Heart left ventricle (tissue), 16 donors: ENCODE data around the gene CNTN5. TPM values are rescaled to one million over a fixed set of nuclear protein-coding genes. Genes with fewer than 3 reads are reported as not detected.

ENCODE experiments used
- ATAC-seq, 4 donors: fragments of 200-7000 bp; cut with Tn5 transposase; one replicate each; pipeline ENCODE4 v1.9.1; 2020 to 2022; ENCODE audit warnings: moderate library complexity in 4 of 4, mild to moderate bottlenecking in 3 of 4, moderate number of reproducible peaks in 1 of 4
- DNase-seq, 5 donors: peaks; one replicate each; pipeline ENCODE4 v3.0.0-alpha.2; 2020
- H3K27ac ChIP-seq, 12 donors: fragments of 200-600 bp; sonication (generic) in 4 of 12; one replicate each; pipeline versions ENCODE4 v1.5.0 to v1.8.0; 2016 to 2022; ENCODE audit warnings: mild to moderate bottlenecking in 2 of 12
- H3K27me3 ChIP-seq, 9 donors: fragments of 200-600 bp; sonication (generic) in 2 of 9; one replicate each; pipeline versions ENCODE4 v1.5.1 to v1.8.0; 2016 to 2022; ENCODE audit warnings: mild to moderate bottlenecking in 3 of 9
- H3K36me3 ChIP-seq, 9 donors: fragments of 200-600 bp; sonication (generic) in 2 of 9; one replicate each; pipeline versions ENCODE4 v1.5.0 to v1.8.0; 2018 to 2022; ENCODE audit warnings: mild to moderate bottlenecking in 2 of 9
- H3K4me1 ChIP-seq, 12 donors: fragments of 200-600 bp; sonication (generic) in 4 of 12; one replicate each; pipeline versions ENCODE4 v1.5.0 to v1.8.0; 2016 to 2022; ENCODE audit warnings: mild to moderate bottlenecking in 3 of 12
- H3K4me3 ChIP-seq, 12 donors: fragments of 200-600 bp; sonication (generic) in 4 of 12; one replicate each; pipeline versions ENCODE4 v1.5.0 to v1.8.0; 2017 to 2022; ENCODE audit warnings: mild to moderate bottlenecking in 9 of 12, moderate library complexity in 4 of 12
- H3K9me3 ChIP-seq, 12 donors: fragments of 200-600 bp; sonication (generic) in 4 of 12; one replicate each; pipeline versions ENCODE4 v1.5.0 to v1.8.0; 2016 to 2022; ENCODE audit warnings: mild to moderate bottlenecking in 1 of 12
- POLR2A ChIP-seq, 2 donors: fragments of 450-650 bp; IDR thresholded peaks; one replicate each; pipeline ENCODE4 v1.6.1; 2017; ENCODE audit warnings: antibody characterized with exemption in 2 of 2, mild to moderate bottlenecking in 2 of 2, moderate library complexity in 2 of 2
- WGBS, 4 donors: extraction: QIAGEN DNeasy Blood & Tissue Kit in 2 of 4; methylation state at CpG; one replicate each; pipeline versions ENCODE4 v1.1.5 to v1.1.7; 2013 to 2018; 5-methylcytosine and 5-hydroxymethylcytosine counted together
- intact Hi-C, 10 donors: fragments of 100-400 bp; cut with DNase I; formaldehyde crosslinking; loops; one replicate each; pipeline versions ENCODE4 v1.11.1 to v1.14.2; 2022
- polyA plus RNA-seq, 2 donors: library from polyadenylated mRNA; stranded (reverse); fragments of 200-250 nt; gene quantifications; one replicate each; pipeline ENCODE4 v1.2.3, GENCODE V29; 2013
- total RNA-seq, 9 donors: library from RNA; depleted of rRNA in 2 of 9; stranded (reverse); fragments of >200 nt in 2 of 9; fragmentation: NEBNext Ultra II Directional in 3 of 9; extraction: Animal tissue kit (Norgen Biotek cat#: 25700) in 3 of 9; gene quantifications; one replicate each; pipeline versions ENCODE4 v1.1.0 to v1.2.4, GENCODE V29; 2016 to 2023
- TF ChIP-seq, protein P1 (sequence below), 12 donors: fragments of 200-600 bp; sonication (generic) in 4 of 12; IDR thresholded peaks; one replicate each; pipeline versions ENCODE4 v1.5.0 to v1.8.0; 2018 to 2022; ENCODE audit warnings: antibody characterized with exemption in 12 of 12, mild to moderate bottlenecking in 5 of 12
- donor health status: ischemic (EF 13 %, LVEDD 7.1; RV severe dilation, severe dysfunction).
- donor health status: healthy with polysubstance abuse.
- donor health status: DM: no; HTN: yes; CAD: no.
- donor health status: DM: no; HTN: no; CAD: no.
- donor health status: ischemic (EF 25% LVEDD 6.9; RV normal size, moderate dysfunction).
- donor health status: ischemic (EF 25% LVEDD 5.7; RV mildly dilated, moderate dysfunction).
- donor health status: healthy.
- donor health status: DM: yes; HTN: yes; CAD: no.
- donor health status: ischemic (EF 35%, LVEDD 5.7; RV mildly dilated, moderate dysfunction).
- donor health status: nonischemic (EF 11% LVEDD 7.7; RV severe dilation, severe dysfunction).
- donor health status: DM: yes; HTN: yes; CAD: no.
- donor health status: PGD.
- donor health status: ischemic (EF 29% LVEDD 5.4; RV normal size, mild dysfunction).
- donor health status: nonischemic (EF 23%, LVEDD 6.1; RV moderate dilation, normal function).

The CNTN5 gene
- total and polyA plus RNA-seq, 11 donors: 0.11 to 0.16 TPM; not detected in 9

DNA sequence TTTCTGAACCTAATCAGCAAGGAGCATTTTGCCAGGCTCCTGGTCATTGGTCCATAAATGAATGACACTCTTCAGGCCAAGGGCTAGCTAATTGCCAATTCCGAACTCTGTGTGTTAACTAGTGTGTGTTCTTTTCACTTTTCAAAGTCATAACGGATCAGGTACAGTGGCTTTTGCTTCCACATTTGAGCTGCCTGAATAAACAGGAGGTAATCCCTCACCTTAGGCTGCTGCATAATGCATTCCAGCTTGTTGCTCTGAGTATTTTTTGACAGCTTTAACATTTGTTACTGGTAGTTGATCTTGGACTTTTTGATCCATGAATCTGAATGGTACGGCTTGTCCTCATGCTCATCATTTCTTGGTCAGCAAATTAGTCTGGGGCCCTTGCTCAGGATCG lies 485.1 kb downstream of the CNTN5 start:
- WGBS, 4 donors: 68 to 84% (median 78%) methylated on average over 4 of the region's 4 CpGs
- no peak for TF ChIP-seq POLR2A (IDR thresholded peaks at IDR 0.05)
- TF ChIP-seq, protein P1, sequence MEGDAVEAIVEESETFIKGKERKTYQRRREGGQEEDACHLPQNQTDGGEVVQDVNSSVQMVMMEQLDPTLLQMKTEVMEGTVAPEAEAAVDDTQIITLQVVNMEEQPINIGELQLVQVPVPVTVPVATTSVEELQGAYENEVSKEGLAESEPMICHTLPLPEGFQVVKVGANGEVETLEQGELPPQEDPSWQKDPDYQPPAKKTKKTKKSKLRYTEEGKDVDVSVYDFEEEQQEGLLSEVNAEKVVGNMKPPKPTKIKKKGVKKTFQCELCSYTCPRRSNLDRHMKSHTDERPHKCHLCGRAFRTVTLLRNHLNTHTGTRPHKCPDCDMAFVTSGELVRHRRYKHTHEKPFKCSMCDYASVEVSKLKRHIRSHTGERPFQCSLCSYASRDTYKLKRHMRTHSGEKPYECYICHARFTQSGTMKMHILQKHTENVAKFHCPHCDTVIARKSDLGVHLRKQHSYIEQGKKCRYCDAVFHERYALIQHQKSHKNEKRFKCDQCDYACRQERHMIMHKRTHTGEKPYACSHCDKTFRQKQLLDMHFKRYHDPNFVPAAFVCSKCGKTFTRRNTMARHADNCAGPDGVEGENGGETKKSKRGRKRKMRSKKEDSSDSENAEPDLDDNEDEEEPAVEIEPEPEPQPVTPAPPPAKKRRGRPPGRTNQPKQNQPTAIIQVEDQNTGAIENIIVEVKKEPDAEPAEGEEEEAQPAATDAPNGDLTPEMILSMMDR (IDR thresholded peaks at IDR 0.05): no peak
- ATAC-seq (no peak), DNase-seq (no peak)
- Histone ChIP-seq H3K4me3 (no peak overlapping the region), H3K4me1 (peaks cover 0 to 3% (median 0%) of the 10 kb centered on the region in 12 donors), H3K9me3 (no peaks in the 10 kb centered on the region), H3K27me3 (no peaks in the 10 kb centered on the region), H3K36me3 (no peaks in the 10 kb centered on the region), H3K27ac (no peak overlapping the region)
- intact Hi-C loops: no loop called here

DNA sequence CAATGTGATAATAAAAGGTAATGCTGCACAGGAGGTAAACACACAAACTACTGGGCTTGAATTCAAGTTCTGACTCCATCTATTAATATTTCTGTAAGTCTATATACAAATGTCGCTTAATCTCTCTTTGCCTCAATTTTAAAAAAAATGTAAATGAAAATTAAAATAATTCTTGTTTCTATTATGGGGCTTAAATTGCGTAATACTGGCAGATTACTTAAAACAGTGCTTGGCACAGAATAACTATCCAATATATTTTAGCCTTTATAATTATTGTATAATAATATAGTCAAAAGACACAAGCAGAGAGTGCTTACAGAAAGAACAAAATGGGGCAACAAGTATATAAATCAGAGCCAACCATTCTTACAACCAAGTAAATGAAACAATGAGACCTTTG lies 489.1 kb downstream of the CNTN5 start:
- no peak overlapping the region for H3K4me3 ChIP-seq
- H3K36me3 ChIP-seq: no peaks in the 10 kb centered on the region
- no peak for ATAC-seq
- WGBS, 4 donors: 92 to 93% (median 92%) methylated on average over 2 of the region's 2 CpGs
- no peaks in the 10 kb centered on the region for H3K9me3 ChIP-seq
- DNase-seq: no peak
- peaks cover 0 to 3% (median 0%) of the 10 kb centered on the region in 12 donors for H3K4me1 ChIP-seq
- intact Hi-C loops: no loop called here
- H3K27me3 ChIP-seq: no peaks in the 10 kb centered on the region
- no peak overlapping the region for H3K27ac ChIP-seq
- TF ChIP-seq, protein P1 (IDR thresholded peaks at IDR 0.05): no peak
- no peak for TF ChIP-seq POLR2A (IDR thresholded peaks at IDR 0.05)

DNA sequence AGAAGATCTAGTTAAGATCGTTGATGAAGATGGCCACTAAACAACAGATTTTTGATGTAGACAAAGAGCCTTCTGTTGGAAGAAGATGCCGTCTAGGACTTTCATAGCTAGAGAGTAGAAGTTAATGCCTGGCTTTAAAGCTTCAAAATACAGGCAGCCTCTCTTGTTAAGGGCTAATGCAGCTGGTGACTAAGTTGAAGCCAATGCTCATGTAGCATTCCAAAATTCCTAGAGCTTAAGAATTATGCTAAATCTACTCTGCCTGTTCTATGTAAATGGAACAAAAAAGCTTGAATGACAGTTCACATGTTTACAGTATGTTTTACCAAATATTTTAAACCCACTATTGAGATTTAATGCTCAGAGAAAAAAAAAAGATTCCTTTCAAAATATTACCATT lies 492.6 kb downstream of the CNTN5 start:
- H3K4me1 ChIP-seq: no peaks in the 10 kb centered on the region
- DNase-seq (no peak), ATAC-seq (no peak)
- H3K36me3 ChIP-seq: no peaks in the 10 kb centered on the region
- no peak overlapping the region for H3K4me3 ChIP-seq
- WGBS, 4 donors: 82 to 89% (median 86%) methylated on average over 2 of the region's 2 CpGs
- TF ChIP-seq POLR2A (IDR thresholded peaks at IDR 0.05): no peak
- TF ChIP-seq, protein P1 (IDR thresholded peaks at IDR 0.05): no peak
- no peak overlapping the region for H3K27ac ChIP-seq
- intact Hi-C loops: no loop called here
- no peaks in the 10 kb centered on the region for H3K27me3 ChIP-seq
- H3K9me3 ChIP-seq: no peaks in the 10 kb centered on the region

DNA sequence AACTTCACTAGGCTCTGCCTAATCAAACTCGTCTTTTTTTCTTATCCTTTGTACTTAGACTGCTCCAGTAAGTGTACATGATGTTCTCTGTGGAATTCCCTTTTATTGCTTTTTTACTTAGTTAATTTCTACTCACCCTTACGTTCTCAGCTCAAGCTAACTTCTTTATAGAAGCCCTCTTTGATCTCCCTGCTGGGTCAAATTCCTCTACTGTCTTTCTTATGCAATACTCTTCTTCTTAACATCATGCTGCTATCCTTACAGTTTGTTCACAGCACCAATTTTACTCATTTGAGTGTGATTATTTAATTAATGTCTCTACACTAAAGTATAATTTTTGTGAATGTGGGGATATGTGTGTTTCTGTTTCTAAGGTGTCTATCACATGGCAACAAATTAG lies 498.3 kb downstream of the CNTN5 start:
- no peak for TF ChIP-seq POLR2A (IDR thresholded peaks at IDR 0.05)
- TF ChIP-seq, protein P1 (IDR thresholded peaks at IDR 0.05): no peak
- Histone ChIP-seq H3K4me1 (no peaks in the 10 kb centered on the region), H3K27ac (no peak overlapping the region), H3K9me3 (no peaks in the 10 kb centered on the region), H3K4me3 (no peak overlapping the region), H3K27me3 (no peaks in the 10 kb centered on the region), H3K36me3 (no peaks in the 10 kb centered on the region)
- DNase-seq (no peak), ATAC-seq (no peak)
- intact Hi-C loops: no loop called here
- WGBS, 4 donors: 50 to 67% (median 62%) methylated on average over 2 of the region's 2 CpGs
